BLaER1 treated with 17β-estradiol and CSF1 and Interleukin-3, amounts not matched to agents 10 nM and 100 nM (cell line): Measurements from ENCODE around the gene AUTS2.

Source experiments
- H3K27ac ChIP-seq, 11 experiments: shearing (Covaris generic); formaldehyde crosslinking; 2 replicates each; pipeline ENCODE4 v1.8.1; 2022
- H3K27me3 ChIP-seq, 11 experiments: shearing (Covaris generic); formaldehyde crosslinking; 2 replicates each; pipeline ENCODE4 v1.8.1; 2022
- H3K36me3 ChIP-seq, 11 experiments: shearing (Covaris generic); formaldehyde crosslinking; 2 replicates each; pipeline ENCODE4 v1.8.1; 2022
- H3K4me1 ChIP-seq, 10 experiments: shearing (Covaris generic); formaldehyde crosslinking; 2 replicates each; pipeline ENCODE4 v1.8.1; 2022
- H3K4me2 ChIP-seq, 11 experiments: shearing (Covaris generic); formaldehyde crosslinking; 2 replicates each; pipeline ENCODE4 v1.8.1; 2022
- H3K4me3 ChIP-seq, 10 experiments: shearing (Covaris generic); formaldehyde crosslinking; 2 replicates each; pipeline ENCODE4 v1.8.1; 2022
- H3K9ac ChIP-seq, 11 experiments: shearing (Covaris generic); formaldehyde crosslinking; 2 replicates each; pipeline ENCODE4 v1.8.1; 2022
- H3K9me3 ChIP-seq, 11 experiments: shearing (Covaris generic); formaldehyde crosslinking; replicated peaks in 1 of 11; 2 replicates each; pipeline ENCODE4 v1.8.1; 2022
- H4K20me1 ChIP-seq, 11 experiments: shearing (Covaris generic); formaldehyde crosslinking; 2 replicates each; pipeline ENCODE4 v1.8.1; 2022
- Cebpa-rat ChIP-seq, 11 experiments: shearing (Covaris generic); IDR thresholded peaks; 2 replicates each; pipeline ENCODE4 v1.8.1; 2022

AUTS2 gene

GRCh38 chr7:70241536-70242175 lies 643.4 kb downstream of the AUTS2 start:
- Histone ChIP-seq H3K4me3 (no peak overlapping the region), H3K4me1 (peaks cover 0 to 9% (median 2%) of the 10 kb centered on the region in 10 experiments; a peak in 5 of 20 replicates)

GRCh38 chr7:70242826-70243225 lies 644.6 kb downstream of the AUTS2 start:
- Histone ChIP-seq H3K9ac (no peak overlapping the region), H3K27me3 (no peaks in the 10 kb centered on the region), H3K9me3 (peaks cover 0 to 4% (median 0%) of the 10 kb centered on the region in 11 experiments; a peak in 7 of 22 replicates), H3K36me3 (peaks cover 0 to 12% (median under 1%) of the 10 kb centered on the region in 11 experiments; a peak in 5 of 22 replicates), H3K4me2 (no peak overlapping the region), H3K27ac (no peak overlapping the region), H3K4me3 (no peak overlapping the region), H3K4me1 (peaks cover 0 to 7% (median 2%) of the 10 kb centered on the region in 10 experiments; a peak in 5 of 20 replicates), H4K20me1 (no peaks in the 10 kb centered on the region)
- no peak for TF ChIP-seq Cebpa-rat (IDR thresholded peaks at IDR 0.05)

More at GRCh38 chr7:70241536-70242175, 643.4 kb downstream of the AUTS2 start:
- Histone ChIP-seq H3K36me3 (peaks cover 0 to 11% (median 0%) of the 10 kb centered on the region in 11 experiments; a peak in 1 of 22 replicates), H3K4me2 (no peak overlapping the region), H3K27ac (no peak overlapping the region), H3K27me3 (no peaks in the 10 kb centered on the region), H3K9me3 (no peaks in the 10 kb centered on the region), H4K20me1 (no peaks in the 10 kb centered on the region), H3K9ac (no peak overlapping the region)
- TF ChIP-seq Cebpa-rat (IDR thresholded peaks at IDR 0.05) = no peak

GRCh38 chr7:70243443-70243842 lies 645.2 kb downstream of the AUTS2 start:
- H3K27ac ChIP-seq = no peak overlapping the region
- H3K4me2 ChIP-seq = no peak overlapping the region
- H4K20me1 ChIP-seq = no peaks in the 10 kb centered on the region
- H3K4me3 ChIP-seq = no peak overlapping the region
- TF ChIP-seq Cebpa-rat (IDR thresholded peaks at IDR 0.05) = no peak
- peaks cover 5 to 10% (median 6%) of the 10 kb centered on the region in 11 experiments; a peak in 18 of 22 replicates for H3K9me3 ChIP-seq
- H3K27me3 ChIP-seq = no peaks in the 10 kb centered on the region
- H3K4me1 ChIP-seq = peaks cover 0 to 1% (median 0%) of the 10 kb centered on the region in 10 experiments; a peak in 2 of 20 replicates
- no peak overlapping the region for H3K9ac ChIP-seq
- peaks cover 0 to 19% (median 4%) of the 10 kb centered on the region in 11 experiments; a peak in 11 of 22 replicates for H3K36me3 ChIP-seq

- Histone ChIP-seq H3K9ac (no peak overlapping the region), H3K9me3 (peaks cover 0 to 8% (median 0%) of the 10 kb centered on the region in 11 experiments; a peak in 3 of 22 replicates), H3K27me3 (no peaks in the 10 kb centered on the region), H3K4me1 (no peaks in the 10 kb centered on the region), H3K4me3 (no peak overlapping the region), H3K27ac (no peak overlapping the region), H4K20me1 (no peaks in the 10 kb centered on the region), H3K36me3 (peaks cover 0 to 10% (median 0%) of the 10 kb centered on the region in 11 experiments; a peak in 2 of 22 replicates), H3K4me2 (no peak overlapping the region)
- TF ChIP-seq Cebpa-rat (IDR thresholded peaks at IDR 0.05) = no peak
Measured at GRCh38 chr7:70257921-70258320, 659.6 kb downstream of the AUTS2 start.

GRCh38 chr7:70259502-70259901 lies 661.2 kb downstream of the AUTS2 start:
- Histone ChIP-seq H3K4me3 (no peak overlapping the region), H3K27me3 (no peaks in the 10 kb centered on the region), H3K4me1 (no peaks in the 10 kb centered on the region), H3K27ac (no peak overlapping the region), H3K4me2 (no peak overlapping the region), H3K9me3 (peaks cover 0 to 8% (median 0%) of the 10 kb centered on the region in 11 experiments; a peak in 2 of 22 replicates), H4K20me1 (no peaks in the 10 kb centered on the region), H3K36me3 (peaks cover 0 to 10% (median 0%) of the 10 kb centered on the region in 11 experiments; a peak in 2 of 22 replicates), H3K9ac (no peak overlapping the region)
- no peak for TF ChIP-seq Cebpa-rat (IDR thresholded peaks at IDR 0.05)

GRCh38 chr7:70263471-70264255 lies 665.4 kb downstream of the AUTS2 start:
- Histone ChIP-seq H4K20me1 (no peaks in the 10 kb centered on the region), H3K9me3 (no peaks in the 10 kb centered on the region), H3K4me2 (no peak overlapping the region), H3K36me3 (no peaks in the 10 kb centered on the region; a peak in 1 of 22 replicates), H3K27ac (no peak overlapping the region), H3K9ac (no peak overlapping the region), H3K4me1 (no peaks in the 10 kb centered on the region), H3K27me3 (no peaks in the 10 kb centered on the region), H3K4me3 (no peak overlapping the region)
- no peak for TF ChIP-seq Cebpa-rat (IDR thresholded peaks at IDR 0.05)

- H3K27me3 ChIP-seq = no peaks in the 10 kb centered on the region
- H3K36me3 ChIP-seq = no peaks in the 10 kb centered on the region; a peak in 1 of 22 replicates
- no peak overlapping the region for H3K4me3 ChIP-seq
- H3K4me1 ChIP-seq = no peaks in the 10 kb centered on the region
- H3K4me2 ChIP-seq = no peak overlapping the region
- no peak overlapping the region for H3K27ac ChIP-seq
- no peak for TF ChIP-seq Cebpa-rat (IDR thresholded peaks at IDR 0.05)
- H3K9me3 ChIP-seq = no peaks in the 10 kb centered on the region
- no peak overlapping the region for H3K9ac ChIP-seq
- H4K20me1 ChIP-seq = no peaks in the 10 kb centered on the region
Measured at GRCh38 chr7:70266186-70266585, 667.9 kb downstream of the AUTS2 start.

GRCh38 chr7:70267381-70268120 lies 669.3 kb downstream of the AUTS2 start:
- Histone ChIP-seq H4K20me1 (no peaks in the 10 kb centered on the region), H3K4me1 (no peaks in the 10 kb centered on the region), H3K9me3 (no peaks in the 10 kb centered on the region), H3K36me3 (no peaks in the 10 kb centered on the region; a peak in 1 of 22 replicates), H3K4me2 (no peak overlapping the region), H3K27ac (no peak overlapping the region), H3K27me3 (no peaks in the 10 kb centered on the region), H3K9ac (no peak overlapping the region), H3K4me3 (no peak overlapping the region)
- TF ChIP-seq Cebpa-rat (IDR thresholded peaks at IDR 0.05) = no peak

GRCh38 chr7:70268179-70268578 lies 669.9 kb downstream of the AUTS2 start:
- H3K4me1 ChIP-seq = no peaks in the 10 kb centered on the region
- no peak overlapping the region for H3K4me3 ChIP-seq
- H3K9ac ChIP-seq = no peak overlapping the region
- H3K36me3 ChIP-seq = no peaks in the 10 kb centered on the region; a peak in 1 of 22 replicates
- H3K9me3 ChIP-seq = no peaks in the 10 kb centered on the region
- H3K27me3 ChIP-seq = no peaks in the 10 kb centered on the region
- no peak overlapping the region for H3K4me2 ChIP-seq
- H3K27ac ChIP-seq = no peak overlapping the region
- no peak for TF ChIP-seq Cebpa-rat (IDR thresholded peaks at IDR 0.05)
- H4K20me1 ChIP-seq = no peaks in the 10 kb centered on the region
